NCI-H2171 treated with DMSO at 0.1 percent for 48 hours (cell line): ENCODE data around the gene NFE2L2.
"Not testable (repeated sequence)": the region's sequence is repeated elsewhere in the genome, so short reads cannot be mapped to it uniquely, and the experiment has no call there.

Experiments
- DNase-seq: peaks from one replicate; lab custom pipeline; 2025; lab: John Stamatoyannopoulos, UW

NFE2L2 gene

DNA sequence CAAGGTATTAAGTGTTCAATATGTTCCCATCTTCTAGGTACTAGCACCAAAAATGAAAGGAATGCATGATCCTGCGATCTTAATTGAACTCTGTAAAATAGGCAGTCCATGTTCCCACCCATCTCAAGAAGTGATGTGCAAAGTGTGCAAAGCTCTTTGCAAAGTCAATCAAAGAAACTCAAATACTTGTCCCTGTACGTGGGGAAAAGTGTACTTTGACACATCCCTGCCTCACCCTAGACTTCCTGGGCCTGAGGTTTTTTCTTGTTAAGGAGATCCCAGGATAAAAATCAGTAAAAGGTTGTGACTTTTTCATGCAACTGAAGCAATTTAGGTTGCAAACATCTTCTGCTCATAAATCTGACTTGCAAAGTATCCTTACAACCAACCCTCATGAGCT lies 26.6 kb downstream of the NFE2L2 start:
- no peak for DNase-seq

DNA sequence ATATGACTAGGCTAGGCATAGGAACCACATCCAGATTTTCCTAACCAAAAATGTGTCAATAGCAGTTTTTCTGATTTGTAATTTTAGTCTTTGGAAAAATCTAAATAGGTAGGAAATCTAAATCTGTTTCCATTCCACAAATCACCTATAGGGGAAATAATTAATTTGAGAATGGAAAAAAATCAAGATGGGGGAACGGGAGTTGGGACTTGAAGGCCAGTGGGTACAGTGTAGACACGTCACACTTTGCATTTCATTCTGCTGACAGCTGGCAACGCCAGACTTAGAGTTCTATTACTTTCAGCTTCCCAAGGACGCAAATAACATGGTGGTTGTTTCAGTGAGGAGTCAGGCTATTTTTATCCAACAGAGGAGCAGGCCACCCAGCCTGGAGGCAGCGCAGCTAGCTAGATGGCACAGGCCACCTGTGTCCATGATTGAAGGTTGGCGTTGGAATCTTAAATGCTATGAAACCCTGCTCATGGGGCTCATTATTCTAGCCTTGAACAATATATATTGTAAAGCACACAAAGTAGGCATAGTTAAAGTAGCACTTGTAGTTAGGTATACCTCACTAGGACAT lies 28.6 kb downstream of the NFE2L2 start:
- no peak for DNase-seq

DNA sequence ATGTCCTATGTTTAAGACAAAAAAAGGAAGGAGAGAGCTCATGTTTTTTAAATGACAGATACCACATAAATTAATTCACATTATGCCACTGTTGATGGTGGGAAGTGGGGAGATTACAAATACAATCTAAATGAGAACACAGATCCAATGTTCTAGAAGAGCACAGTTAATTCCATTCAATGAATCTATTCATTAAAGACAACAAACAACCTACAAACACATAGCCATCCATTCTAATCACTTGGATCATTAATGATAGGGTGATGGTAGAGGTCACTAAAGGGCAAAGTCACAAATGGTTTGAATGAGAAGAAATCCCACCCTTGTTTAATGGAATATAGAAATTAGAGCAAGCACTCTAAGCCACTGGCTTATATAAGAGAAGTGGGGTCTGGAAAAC lies 30.3 kb downstream of the NFE2L2 start:
- DNase-seq, result no peak

DNA sequence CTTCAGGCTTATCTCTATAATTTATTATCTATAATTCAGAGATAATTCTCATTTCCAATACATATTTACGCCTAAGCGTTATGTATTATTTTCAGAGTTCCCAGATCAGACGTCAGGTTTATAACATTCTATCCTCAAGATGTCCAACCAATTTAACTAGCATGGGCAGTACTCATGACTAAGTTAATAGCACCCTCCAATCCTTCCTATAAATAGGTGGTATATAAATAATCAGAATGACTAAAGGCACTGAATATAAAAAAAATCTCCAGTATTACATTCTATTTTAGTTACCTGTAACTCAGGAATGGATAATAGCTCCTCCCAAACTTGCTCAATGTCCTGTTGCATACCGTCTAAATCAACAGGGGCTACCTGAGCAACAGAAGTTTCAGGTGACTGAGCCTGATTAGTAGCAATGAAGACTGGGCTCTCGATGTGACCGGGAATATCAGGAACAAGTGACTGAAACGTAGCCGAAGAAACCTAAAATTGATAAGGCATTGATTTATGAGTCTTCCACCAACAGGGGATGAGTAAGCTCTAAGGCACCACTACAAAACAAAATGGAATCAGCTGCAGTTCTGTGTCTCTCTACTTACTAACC lies 32.3 kb downstream of the NFE2L2 start:
- no peak for DNase-seq

DNA sequence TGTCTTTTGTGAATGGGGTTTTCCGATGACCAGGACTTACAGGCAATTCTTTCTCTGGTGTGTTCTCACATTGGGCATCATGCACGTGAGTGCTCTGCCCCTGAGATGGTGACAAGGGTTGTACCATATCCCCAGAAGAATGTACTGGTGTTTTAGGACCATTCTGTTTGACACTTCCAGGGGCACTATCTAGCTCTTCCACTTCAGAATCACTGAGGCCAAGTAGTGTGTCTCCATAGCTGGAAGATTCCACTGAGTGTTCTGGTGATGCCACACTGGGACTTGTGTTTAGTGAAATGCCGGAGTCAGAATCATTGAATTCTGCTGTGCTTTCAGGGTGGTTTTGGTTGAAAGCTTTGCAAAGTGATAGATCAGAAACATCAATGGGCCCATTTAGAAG lies 33.3 kb downstream of the NFE2L2 start:
- DNase-seq, result no peak

DNA sequence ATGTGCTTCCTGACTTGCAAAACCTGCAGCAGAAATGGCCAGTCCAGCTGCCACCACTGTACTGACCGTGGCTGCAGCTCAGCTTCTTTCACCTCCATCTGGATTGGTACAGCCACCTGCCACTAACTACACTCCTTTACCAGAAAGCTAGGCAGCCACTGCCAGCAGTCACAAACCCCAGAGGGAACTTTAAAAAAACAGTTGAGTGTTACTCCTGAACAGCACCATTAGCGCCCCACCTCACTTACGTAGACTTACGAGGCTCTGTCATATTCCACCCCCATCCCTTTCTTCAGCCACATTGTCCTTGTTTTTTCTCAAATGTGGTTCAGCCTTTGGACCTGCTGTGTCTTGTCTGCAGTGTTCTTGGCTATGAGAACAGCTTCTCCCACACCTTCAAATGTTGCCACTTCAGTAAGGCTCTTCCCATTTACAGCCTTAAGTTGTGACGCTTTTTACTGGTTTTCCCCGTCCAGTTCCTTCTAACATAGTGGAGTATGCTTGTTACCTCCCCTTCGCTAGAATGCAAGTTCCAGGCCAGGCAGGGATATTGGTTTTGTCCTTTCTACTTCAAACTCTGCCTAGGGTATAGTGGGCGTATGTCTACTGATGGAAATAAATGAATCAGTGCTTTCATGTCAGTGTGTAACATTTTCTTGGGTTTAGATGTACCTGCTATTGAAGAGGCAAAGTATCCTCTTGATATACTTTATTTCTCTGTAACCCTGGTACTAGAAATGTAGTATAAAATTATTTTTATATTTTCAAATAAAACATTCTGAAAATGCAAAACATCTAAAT lies 34.9 kb downstream of the NFE2L2 start:
- DNase-seq, result peak; percentile 27

DNA sequence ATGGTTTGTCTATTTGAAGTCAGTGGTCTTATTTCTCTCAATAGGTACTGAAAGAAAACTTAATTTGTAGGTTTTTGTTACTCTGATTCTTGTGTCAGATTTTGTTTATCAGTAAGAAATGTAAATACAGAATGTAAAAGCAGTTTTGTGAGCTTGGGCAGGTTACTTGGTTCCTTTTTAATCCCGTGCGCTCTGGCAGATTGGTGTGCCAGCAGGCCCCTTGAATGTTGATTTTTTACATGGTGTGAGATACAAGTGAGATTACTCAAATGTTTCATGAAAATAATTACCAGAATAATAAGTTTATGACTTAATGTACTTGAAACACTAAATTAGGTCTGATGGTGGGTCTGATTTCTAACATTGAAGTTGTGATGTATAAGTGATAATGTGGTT lies 38.6 kb downstream of the NFE2L2 start:
- no peak for DNase-seq

DNA sequence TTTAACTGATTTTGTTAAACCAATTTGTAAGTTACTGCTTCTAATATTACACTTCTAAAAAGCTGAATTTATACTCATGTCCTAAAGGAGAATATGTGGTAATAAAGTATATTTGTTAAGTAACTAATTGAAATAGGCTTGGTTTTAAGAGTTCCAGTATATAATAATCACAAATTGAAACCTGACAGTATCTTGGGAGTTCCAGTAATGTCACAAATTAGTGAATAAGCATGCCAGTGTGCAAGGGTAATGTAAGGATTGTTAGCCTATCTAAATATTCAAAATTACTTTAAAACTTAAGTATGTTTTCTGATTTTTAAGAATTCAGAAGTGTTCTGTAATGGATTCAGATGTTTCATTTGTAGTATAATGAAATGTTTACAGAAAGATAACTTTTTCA lies 41.1 kb downstream of the NFE2L2 start:
- not testable (repeated sequence) for DNase-seq

DNA sequence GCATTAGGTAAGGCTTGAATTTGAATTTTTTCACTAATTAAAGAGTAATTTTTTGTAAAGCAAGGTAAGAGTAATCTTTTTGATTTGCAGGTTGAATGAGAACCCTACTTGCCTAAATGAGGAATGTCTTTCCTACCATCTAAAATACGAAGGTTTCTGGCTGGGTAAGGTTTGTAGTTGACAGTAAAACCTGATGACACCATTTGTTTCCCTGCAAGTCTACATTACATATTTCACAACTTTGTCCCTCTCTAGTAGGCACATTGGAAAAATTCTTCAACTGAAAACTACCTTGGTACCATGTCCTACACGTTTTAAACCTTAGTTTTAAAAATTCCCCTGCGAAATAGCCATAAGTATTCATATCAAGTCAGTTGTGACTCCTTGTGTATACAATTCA lies 42.6 kb downstream of the NFE2L2 start:
- DNase-seq, result no peak

DNA sequence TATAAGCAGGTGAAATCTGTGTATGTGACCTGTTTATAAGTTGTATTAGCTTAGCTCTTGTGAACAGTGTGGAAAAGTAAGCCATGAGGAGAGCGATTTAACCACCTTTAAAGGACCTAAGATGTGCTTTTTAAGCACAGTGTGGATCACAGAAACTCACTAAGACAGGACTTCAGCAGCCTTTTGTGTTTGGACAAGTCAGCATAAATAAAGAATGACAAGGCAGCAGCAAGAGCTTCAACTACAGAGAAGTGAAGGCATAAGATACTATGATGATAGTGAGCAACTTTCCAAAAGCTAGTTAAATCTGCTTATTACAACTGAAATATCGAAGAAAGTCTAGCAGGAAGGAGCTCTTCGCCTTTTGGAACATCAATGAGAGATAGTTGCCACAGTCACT lies 43.0 kb downstream of the NFE2L2 start:
- no peak for DNase-seq

DNA sequence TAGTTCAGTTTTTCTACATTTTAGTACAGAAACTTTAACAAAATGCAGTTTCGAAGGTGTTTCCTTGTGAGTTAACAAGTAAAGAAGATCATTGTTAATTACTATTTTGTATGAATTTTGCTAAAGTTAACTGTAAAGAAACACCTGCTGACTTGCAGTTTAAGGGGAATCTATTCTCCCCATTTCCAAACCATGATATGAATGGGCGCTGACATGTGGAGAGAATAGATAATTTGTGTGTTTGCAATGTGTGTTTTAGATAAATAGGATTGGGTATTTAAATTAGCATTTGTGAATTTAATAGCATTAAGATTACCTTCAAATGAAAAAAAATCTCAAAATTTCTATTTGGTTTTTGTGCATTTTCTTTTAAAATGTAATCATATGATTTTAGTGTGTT lies 44.7 kb downstream of the NFE2L2 start:
- not testable (repeated sequence) for DNase-seq

DNA sequence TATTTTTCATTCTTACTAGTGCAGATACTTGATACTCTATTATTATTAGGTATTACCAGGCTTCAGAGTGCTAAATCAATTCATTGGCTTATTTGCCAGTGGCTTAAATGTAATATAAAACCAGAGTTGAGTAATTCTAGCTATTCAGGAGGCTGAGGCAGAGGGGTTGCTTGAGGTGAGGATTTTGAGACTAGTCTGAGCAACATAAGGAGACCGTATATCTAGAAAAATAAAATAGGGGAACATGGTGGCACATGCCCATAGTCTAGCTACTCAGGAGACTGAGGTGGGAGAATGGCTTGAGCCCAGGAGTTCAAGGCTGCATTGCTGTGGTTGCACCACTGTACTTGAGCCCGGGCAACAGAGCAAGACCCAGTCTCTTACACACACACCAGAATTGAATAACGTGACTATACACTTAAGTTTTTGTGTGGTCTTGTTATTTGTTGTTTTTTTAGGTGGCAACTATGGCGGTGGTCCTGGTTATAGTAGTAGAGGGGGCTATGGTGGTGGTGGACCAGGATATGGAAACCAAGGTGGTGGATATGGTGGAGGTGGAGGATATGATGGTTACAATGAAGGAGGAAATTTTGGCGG lies 47.2 kb downstream of the NFE2L2 start:
- no peak for DNase-seq

DNA sequence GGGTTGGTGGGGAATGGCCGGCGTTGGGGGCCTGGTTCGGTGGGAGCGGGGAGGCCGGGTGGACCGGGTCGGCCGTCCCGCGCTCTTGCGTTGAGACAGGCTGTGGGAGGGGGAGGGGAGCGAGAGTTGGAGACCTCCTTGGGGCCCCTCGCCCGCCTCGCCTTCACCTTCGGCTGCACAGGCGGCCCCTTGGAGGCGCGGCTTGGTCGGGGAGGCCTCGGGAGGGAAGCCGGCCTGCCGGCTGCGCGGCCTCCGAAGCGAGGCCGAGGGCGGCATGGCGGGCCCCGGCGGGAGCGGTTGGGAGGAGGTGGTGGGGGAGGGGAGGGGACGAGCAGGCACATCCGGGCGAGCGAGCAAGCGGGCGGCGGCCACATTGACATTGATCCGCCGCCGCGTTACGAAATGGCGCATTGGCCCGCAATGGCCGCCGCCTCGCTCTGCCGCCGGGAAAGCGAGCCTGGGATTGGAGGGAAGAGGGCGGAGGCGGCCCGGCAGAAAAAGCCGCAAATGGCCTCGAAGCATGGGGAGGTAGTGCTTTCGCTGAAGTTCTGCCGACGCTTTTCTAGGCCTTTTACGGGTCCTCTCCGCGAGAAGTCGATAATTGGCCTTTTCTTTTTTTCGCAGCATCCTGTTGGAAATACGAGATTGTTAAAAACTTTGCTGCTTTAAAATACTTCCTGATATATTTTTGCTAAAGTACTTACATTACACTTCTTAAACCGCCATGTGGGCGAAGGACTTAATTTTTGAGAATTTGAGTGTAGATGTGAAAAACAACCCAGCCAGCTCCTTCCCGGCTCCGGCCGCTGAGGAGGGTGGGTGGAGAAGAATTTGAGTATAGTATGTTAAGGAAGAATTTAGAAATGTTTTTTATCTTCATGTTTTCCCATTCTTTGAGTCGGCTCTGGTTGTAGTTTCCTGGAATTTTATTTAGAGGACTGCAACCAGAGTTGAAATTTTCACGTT lies 51.4 kb downstream of the NFE2L2 start:
- DNase-seq, result peak; percentile 91

DNA sequence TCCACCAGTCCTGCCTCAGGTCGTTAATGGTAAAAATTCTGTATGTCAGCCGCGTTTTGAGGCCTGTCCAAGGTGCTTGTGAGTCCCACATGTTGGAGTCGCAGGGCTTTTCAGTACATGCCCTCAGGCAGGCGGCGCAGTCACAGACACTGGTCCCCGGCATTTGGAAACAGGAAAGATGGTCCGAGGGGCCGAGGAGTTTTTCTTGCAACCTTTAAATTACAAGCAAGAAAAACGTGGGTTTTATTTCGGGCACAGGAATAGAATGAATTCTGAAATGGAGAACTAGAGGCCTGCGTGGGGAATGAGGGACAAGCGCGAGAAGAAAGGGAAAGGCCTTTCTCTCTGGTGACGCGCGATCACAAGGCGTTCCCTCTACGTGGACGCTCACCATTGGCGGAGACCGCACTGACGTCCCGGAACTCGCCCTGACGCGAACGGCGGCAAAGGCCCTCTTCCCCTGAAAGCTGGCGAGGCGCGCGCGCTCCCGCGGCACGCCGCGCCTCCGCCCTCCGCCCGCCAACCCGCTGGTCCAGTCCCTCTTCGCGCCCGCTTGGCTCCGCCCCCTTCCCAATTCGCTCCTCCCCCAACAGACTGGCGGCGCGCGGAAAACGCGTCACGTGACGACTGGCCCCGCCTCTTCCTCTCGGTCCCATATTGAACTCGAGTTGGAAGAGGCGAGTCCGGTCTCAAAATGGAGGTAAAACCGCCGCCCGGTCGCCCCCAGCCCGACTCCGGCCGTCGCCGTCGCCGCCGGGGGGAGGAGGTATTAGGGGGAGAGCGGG lies 52.2 kb downstream of the NFE2L2 start, which contains the start of gene HNRNPA3:
HNRNPA3 (plus strand) TSS at position 689 of the 785 bp plus-strand sequence; CDS start at position 695, 6 bp downstream.
- peak; percentile 97 for DNase-seq

DNA sequence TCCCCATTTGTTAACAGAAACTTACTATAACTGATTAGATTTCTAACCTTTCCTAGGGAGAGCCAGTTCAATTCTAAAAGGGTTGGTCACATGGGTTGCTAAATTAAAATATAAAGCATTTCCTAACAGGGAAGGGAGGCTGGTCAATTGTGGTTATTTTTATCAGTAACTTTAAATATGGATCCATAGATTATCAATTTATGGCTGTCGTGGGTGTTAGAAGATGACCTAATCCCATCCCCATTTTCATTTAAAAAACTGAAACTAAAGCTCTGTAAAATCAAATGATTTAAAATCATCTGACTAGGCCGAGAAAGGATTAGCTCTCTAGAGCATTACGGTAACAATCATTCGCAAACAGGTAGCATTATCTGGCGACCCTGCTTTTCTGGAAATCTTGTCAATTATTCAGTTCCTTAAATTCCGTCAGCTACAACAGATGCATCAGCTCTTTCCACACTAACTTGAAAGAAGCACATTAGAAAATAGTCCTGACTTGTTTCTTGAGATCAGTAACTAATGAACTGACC lies 52.9 kb downstream of the NFE2L2 start:
- DNase-seq, result peak; percentile 56

DNA sequence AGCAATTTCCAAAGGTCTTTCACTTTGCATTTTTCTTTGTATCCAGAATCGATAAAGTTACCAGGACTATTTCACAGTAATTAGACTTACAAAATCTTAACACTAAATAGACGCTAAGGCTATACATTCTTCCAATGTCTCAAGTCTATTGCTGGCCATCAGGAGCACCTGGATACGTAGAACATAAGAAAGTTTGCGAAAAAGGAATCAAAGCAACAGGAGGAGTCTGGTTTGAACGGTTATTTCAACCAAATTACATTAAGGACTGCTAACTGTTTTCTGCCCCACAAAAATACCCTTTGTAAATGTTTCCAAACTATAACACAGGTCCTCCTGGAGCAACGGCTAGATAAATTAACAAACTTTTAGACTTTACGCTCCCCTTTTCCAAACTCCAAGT lies 53.4 kb downstream of the NFE2L2 start:
- DNase-seq, result no peak

DNA sequence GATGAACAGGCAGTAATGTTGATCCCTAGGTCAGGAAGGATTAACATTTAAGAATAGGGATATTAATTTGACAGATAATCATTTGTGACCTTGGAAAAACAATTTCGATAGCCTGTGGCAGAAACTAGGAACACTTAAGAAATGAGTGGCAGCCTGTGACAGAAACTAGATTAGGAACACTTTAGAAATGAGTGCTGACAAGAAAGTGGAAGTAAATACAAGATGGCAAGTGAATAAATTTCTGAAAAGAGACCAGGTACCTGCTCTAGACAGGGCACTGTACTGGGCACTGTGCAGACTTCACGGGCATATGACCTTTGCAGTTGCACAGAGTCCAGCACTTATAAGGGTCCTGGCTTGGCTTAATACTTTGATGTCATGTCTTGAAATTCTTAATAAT lies 57.4 kb downstream of the NFE2L2 start:
- DNase-seq, result no peak

DNA sequence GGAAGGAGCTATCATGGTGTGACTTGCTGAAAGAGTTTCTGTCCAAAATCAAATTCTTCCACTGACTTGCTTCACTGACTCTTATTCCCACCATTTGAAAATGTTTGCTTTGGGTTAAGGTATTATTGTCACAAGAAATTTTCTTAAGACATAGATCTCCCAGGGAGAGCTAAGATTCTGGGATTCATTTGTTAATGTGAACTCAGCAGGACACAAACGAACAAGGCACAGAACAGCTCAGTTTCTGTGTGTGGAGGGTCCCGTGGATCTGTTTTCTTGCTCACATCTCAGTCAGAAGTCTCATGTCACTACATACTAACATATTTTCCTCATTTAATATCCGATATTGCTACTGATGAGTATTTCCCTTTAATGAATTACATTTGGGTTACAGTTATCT lies 60.1 kb downstream of the NFE2L2 start:
- DNase-seq, result no peak

DNA sequence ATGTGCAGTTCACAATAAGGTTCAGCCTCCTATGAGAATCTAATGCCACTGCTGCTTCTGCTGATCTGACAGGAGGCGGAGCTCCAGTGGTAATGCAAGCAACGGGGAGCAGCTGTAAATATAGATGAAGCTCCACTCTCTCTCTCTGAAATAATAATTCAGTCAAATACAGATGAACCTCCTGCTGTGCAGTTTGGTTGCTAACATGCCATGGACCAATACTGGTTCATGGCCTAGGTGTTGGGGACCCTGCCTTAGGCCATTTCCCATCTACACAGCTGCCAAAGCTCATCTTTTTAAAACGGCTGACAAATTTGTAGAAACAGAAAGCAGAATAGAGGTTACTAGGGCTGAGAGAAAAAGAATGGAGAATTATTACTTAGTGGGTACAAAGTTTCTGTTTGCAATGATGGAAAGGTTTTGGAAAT lies 62.6 kb downstream of the NFE2L2 start:
- no peak for DNase-seq

DNA sequence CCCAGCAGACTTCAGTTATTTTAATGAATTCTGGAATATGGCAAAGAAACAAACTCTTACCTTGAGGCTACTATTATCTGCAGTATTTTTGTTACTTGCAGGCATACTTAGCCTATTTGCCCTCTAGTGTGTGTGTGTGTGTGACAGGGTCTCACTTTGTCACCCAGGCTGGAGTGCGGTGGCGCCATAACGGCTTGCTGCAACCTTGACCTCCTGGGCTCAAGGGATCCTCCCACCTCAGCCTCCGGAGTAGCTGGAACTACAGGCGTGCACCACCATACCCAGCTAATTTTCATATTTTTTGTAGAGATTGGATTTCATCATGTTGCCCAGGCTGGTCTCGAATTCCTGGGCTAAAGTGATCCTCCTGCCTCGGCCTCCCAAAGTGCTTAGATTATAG lies 64.1 kb downstream of the NFE2L2 start:
- DNase-seq, result not testable (repeated sequence)

DNA sequence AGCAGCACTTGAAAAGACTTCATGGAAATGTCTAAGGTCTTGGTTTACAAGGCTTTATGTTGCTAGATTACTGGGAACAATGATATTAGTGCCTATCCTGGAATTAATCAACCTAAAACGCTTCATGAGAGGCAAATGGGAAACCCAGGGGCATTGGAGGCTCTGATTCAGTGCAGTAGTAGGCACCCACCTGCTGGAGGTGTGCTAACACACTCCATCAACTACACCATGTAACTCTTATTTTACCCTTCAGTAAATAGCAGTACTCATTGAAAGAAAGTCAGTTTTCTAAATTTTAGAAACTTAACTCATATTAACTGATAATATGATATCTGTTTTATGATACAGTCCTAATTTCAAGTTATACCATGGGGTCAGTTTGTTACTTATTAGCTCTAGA lies 69.3 kb downstream of the NFE2L2 start:
- no peak for DNase-seq
